ENCODE measurements around the gene FOXRED2. TPM values are rescaled to one million over a fixed set of nuclear protein-coding genes. Genes with fewer than 3 reads are reported as not detected.
A peak's percentile ranks its signal among the peaks of the same experiment; 100 is the strongest.

FOXRED2 gene
- total RNA-seq, 4 donors from 2014 or later = 0.37 to 3.0 (median 1.5) TPM

DNA sequence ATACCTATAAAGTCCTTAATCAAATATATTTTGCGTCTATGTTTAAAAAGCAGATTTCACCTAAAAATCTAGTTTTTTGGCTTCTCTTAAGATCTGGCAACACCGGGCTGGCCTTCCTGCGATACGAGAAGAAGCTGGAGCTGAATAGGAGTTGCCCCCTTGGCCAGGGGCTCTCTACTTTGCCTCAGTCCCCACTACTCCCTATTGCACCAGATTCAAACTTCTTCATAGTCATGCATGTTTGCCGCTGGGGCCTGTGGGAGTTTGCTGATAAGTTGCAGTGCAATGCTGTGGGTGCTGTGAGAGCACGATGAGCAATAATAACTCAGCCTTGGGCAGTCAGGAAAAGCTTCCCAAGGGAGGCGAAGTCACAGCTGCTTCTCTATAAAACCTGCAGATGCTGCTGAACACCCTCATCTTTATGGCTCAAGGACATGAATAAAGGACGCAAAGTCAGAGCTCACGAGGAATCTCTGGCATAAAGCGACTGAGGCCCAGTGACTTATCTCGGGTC, 37.3 kb upstream of the FOXRED2 start:
- Histone ChIP-seq H3K4me3 (no peak overlapping the region), H3K4me1 (no peaks in the 10 kb centered on the region), H3K27ac (no peak overlapping the region), H3K27me3 (peaks cover 4% of the 10 kb centered on the region), H3K9me3 (no peaks in the 10 kb centered on the region), H3K36me3 (no peaks in the 10 kb centered on the region)
- no peak for DNase-seq
- in situ Hi-C loops (cut with MboI; ENCODE audit: low pct_ligation_motif_present in 1 of 4, low pct_unique_long_range_greater_than_20kb in 1 of 4, low sequenced_read_pairs in 3 of 4) (loop anchor here in 2 of 4 donors (25.0 kb wide), 2 partner anchors 218 to 318 kb away; partner anchors contain the start of gene NCF4 (in 2 of the 2)), intact Hi-C loops (cut with DNase I; ENCODE audit: low total_unique reads) (no loop called here)
- TF ChIP-seq EP300 (IDR thresholded peaks at IDR 0.05; ENCODE audit: low read depth) (no peak), CTCF (IDR thresholded peaks at IDR 0.05) (no peak), POLR2AphosphoS5 (IDR thresholded peaks at IDR 0.05) (no peak), POLR2A (IDR thresholded peaks at IDR 0.05) (no peak)
- 82 to 100% methylated on average over 4 to 11 of the region's 11 CpGs for WGBS, 2 donors (ENCODE audit: low coverage in 1 of 2)

DNA sequence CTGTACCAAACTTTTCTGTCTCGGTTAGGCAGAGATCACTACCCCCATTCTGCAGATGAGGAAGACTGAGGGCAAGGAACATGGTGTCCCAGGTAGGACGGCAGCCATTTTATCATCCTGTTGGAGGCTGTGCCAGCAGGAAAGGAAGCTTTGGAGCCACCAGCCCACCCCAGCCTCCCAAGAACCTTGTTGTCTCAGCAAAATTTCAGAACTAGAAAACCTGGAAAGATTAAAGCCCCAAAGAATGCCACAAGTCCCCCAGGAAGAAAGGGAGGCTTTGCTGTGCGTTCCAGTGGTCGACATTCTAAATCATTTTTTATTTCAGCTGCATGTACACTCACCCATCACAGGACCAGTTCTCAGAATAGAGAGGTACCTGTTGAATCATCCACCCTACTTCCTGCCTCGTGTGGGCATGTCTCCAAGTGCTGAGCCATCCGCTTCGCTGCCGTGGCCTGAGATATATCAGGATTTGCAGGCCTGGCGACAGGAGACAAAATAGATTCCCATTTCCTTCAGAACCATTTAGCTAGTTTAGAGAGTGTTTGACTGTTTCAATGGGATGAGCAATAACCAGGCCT, 35.1 kb upstream of the FOXRED2 start:
- Histone ChIP-seq H3K27ac (peak overlapping the region in 1 of 4 donors; percentile 2), H3K36me3 (no peaks in the 10 kb centered on the region), H3K9me3 (no peaks in the 10 kb centered on the region), H3K4me3 (no peak overlapping the region), H3K27me3 (peaks cover 5% of the 10 kb centered on the region), H3K4me1 (no peaks in the 10 kb centered on the region)
- TF ChIP-seq CTCF (IDR thresholded peaks at IDR 0.05) (no peak), EP300 (IDR thresholded peaks at IDR 0.05; ENCODE audit: low read depth) (no peak), POLR2A (IDR thresholded peaks at IDR 0.05) (no peak), POLR2AphosphoS5 (IDR thresholded peaks at IDR 0.05) (no peak)
- in situ Hi-C loops (cut with MboI; ENCODE audit: low pct_ligation_motif_present in 1 of 4, low pct_unique_long_range_greater_than_20kb in 1 of 4, low sequenced_read_pairs in 3 of 4) = loop anchor here in 2 of 4 donors (25.0 kb wide), 2 partner anchors 220 to 320 kb away; partner anchors contain the start of gene NCF4 (in 2 of the 2)
- no peak for DNase-seq
- WGBS, 2 donors (ENCODE audit: low coverage in 1 of 2) = 48 to 89% methylated on average over 1 to 9 of the region's 9 CpGs
- intact Hi-C loops (cut with DNase I; ENCODE audit: low total_unique reads) = no loop called here

DNA sequence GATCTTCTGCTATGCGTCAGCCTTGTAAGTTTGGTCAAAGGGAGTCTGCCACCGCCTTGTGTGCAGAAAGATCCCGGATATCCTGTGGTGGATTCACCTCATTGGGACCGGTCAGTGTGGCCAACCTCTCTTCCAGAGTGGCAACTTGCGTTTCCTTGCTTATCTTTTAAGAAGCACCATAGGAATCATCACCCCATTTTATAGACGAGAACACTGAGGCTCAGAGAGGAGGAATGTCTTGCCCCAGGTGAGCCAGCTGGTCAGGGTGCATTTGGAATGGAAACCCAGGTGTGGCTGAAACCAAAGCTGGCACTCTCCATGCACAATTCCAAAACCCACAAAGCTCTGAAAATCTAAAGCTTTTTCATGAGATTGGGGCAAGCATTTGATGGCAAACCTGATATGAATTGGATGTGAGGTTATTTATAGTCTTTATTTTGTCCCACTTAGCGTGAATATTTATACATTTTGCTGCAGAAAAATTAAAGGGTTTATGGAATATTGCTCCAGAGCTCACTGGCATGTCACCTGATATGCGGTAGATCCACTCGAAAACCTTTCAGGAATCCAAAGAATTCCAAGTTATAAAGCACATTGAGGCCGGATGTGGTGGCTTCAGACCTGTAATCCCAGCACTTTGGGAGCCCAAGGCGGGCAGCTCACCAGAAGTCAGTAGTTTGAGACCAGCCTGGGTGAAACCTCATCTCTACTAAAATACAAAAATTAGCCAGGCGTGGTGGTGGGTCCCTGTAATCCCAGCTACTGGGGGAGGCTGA, 34.2 kb upstream of the FOXRED2 start:
- Histone ChIP-seq H3K9me3 (no peaks in the 10 kb centered on the region), H3K4me3 (no peak overlapping the region), H3K27ac (no peak overlapping the region), H3K4me1 (no peaks in the 10 kb centered on the region), H3K36me3 (no peaks in the 10 kb centered on the region), H3K27me3 (peaks cover 5% of the 10 kb centered on the region)
- intact Hi-C loops (cut with DNase I; ENCODE audit: low total_unique reads) (no loop called here), in situ Hi-C loops (cut with MboI; ENCODE audit: low pct_ligation_motif_present in 1 of 4, low pct_unique_long_range_greater_than_20kb in 1 of 4, low sequenced_read_pairs in 3 of 4) (loop anchor here in 2 of 4 donors (25.0 kb wide), 2 partner anchors 221 to 321 kb away; partner anchors contain the start of gene NCF4 (in 2 of the 2))
- 76 to 81% methylated on average over 4 to 12 of the region's 12 CpGs for WGBS, 2 donors (ENCODE audit: low coverage in 1 of 2)
- DNase-seq = no peak
- TF ChIP-seq EP300 (IDR thresholded peaks at IDR 0.05; ENCODE audit: low read depth) = no peak
- TF ChIP-seq POLR2A (IDR thresholded peaks at IDR 0.05) = no peak
- no peak for TF ChIP-seq POLR2AphosphoS5 (IDR thresholded peaks at IDR 0.05)
- TF ChIP-seq CTCF (IDR thresholded peaks at IDR 0.05) = no peak

- WGBS, 2 donors (ENCODE audit: low coverage in 1 of 2) = 49% methylated on average over 7 of the region's 7 CpGs; no CpG with 5 or more reads in 1 of the 2 donors
- no peak for DNase-seq
- TF ChIP-seq EP300 (IDR thresholded peaks at IDR 0.05; ENCODE audit: low read depth) (no peak), POLR2AphosphoS5 (IDR thresholded peaks at IDR 0.05) (no peak), POLR2A (IDR thresholded peaks at IDR 0.05) (no peak), CTCF (IDR thresholded peaks at IDR 0.05) (no peak)
- in situ Hi-C loops (cut with MboI; ENCODE audit: low pct_ligation_motif_present in 1 of 4, low pct_unique_long_range_greater_than_20kb in 1 of 4, low sequenced_read_pairs in 3 of 4) = loop anchor here in 2 of 4 donors (25.0 kb wide), 2 partner anchors 224 to 324 kb away; partner anchors contain the start of gene NCF4 (in 2 of the 2)
- Histone ChIP-seq H3K36me3 (no peaks in the 10 kb centered on the region), H3K27me3 (peaks cover 5% of the 10 kb centered on the region), H3K4me1 (no peaks in the 10 kb centered on the region), H3K9me3 (no peaks in the 10 kb centered on the region), H3K27ac (no peak overlapping the region), H3K4me3 (no peak overlapping the region)
- intact Hi-C loops (cut with DNase I; ENCODE audit: low total_unique reads) = no loop called here
Observed at GRCh38 chr22:36538529-36538928, 31.7 kb upstream of the FOXRED2 start.

All from transverse colon (tissue), 4 donors.